Karpas-422 (cell line): ENCODE data around the gene UBE4A. TPM values are rescaled to one million over a fixed set of nuclear protein-coding genes. Genes with fewer than 3 reads are reported as not detected.

ENCODE experiments used
- DNase-seq: peaks from one replicate; pipeline ENCODE4 v3.0.0-alpha.2; 2015
- H2AFZ ChIP-seq: fragments of 200-600 bp; sonication (generic); 2 replicates; pipeline ENCODE4 v1.6.1; 2014; ENCODE audit warnings: antibody characterized with exemption, low read length, mixed read lengths
- H3K27ac ChIP-seq: fragments of 200-600 bp; sonication (generic); 2 replicates; pipeline ENCODE4 v1.5.1; 2014; ENCODE audit warnings: mild to moderate bottlenecking, low read length, moderate library complexity
- H3K27me3 ChIP-seq: fragments of 200-600 bp; sonication (generic); 2 replicates; pipeline ENCODE4 v1.6.1; 2014; ENCODE audit warnings: low read length, mixed read lengths
- H3K36me3 ChIP-seq: fragments of 200-600 bp; sonication (generic); 2 replicates; pipeline ENCODE4 v1.6.1; 2014; ENCODE audit warnings: low read length, mixed read lengths; ENCODE audit not compliant: insufficient read depth
- H3K4me1 ChIP-seq: fragments of 200-600 bp; sonication (generic); 2 replicates; pipeline ENCODE4 v1.6.1; 2014; ENCODE audit warnings: mild to moderate bottlenecking, low read length, mixed read lengths
- H3K4me2 ChIP-seq: fragments of 200-600 bp; sonication (generic); 2 replicates; pipeline ENCODE4 v1.6.1; 2014; ENCODE audit warnings: low read length, low read depth, mild to moderate bottlenecking; ENCODE audit not compliant: poor library complexity, severe bottlenecking
- H3K4me3 ChIP-seq: fragments of 200-600 bp; sonication (generic); 2 replicates; pipeline ENCODE4 v1.5.1; 2014; ENCODE audit warnings: mild to moderate bottlenecking, antibody characterized with exemption, low read length, mixed read lengths
- H3K79me2 ChIP-seq: fragments of 200-600 bp; sonication (generic); 2 replicates; pipeline ENCODE4 v1.6.1; 2014; ENCODE audit warnings: mild to moderate bottlenecking, low read length, mixed read lengths
- H3K9ac ChIP-seq: fragments of 200-600 bp; sonication (generic); 2 replicates; pipeline ENCODE4 v1.6.0; 2014; ENCODE audit warnings: low read length
- H3K9me2 ChIP-seq: fragments of 200-600 bp; sonication (generic), shearing (Covaris generic); replicated peaks from 2 replicates; pipeline ENCODE4 v1.6.0; 2014; ENCODE audit warnings: mild to moderate bottlenecking, low read length, moderate library complexity; ENCODE audit not compliant: insufficient read depth
- H3K9me3 ChIP-seq: fragments of 300-700, 200-600 bp; sonication (generic); 2 replicates; pipeline ENCODE4 v1.6.1; 2014; ENCODE audit warnings: low read length, mixed read lengths
- H4K20me1 ChIP-seq: fragments of 200-600 bp; sonication (generic); 2 replicates; pipeline ENCODE4 v1.6.1; 2014; ENCODE audit warnings: mild to moderate bottlenecking, antibody characterized with exemption, low read length, low read depth; ENCODE audit not compliant: insufficient read depth
- total RNA-seq: library from RNA; depleted of rRNA; stranded (reverse); fragments of >200 nt; shearing (Covaris generic); gene quantifications from 2 replicates; pipeline ENCODE4 v1.2.3, GENCODE V29; 2014; ENCODE audit warnings: low replicate concordance

Gene UBE4A
- total RNA-seq, 1 experiment from 2014 or later = 26.3 TPM

- Histone ChIP-seq H3K4me1 (peaks cover 53% of the 10 kb centered on the region), H3K9me3 (no peaks in the 10 kb centered on the region), H3K9ac (peak overlapping the region; percentile 90), H3K4me2 (peak overlapping the region; percentile 92), H2AFZ (no peak overlapping the region), H4K20me1 (peaks cover 11% of the 10 kb centered on the region; the same call in 1 of the 2 replicates), H3K27ac (peak overlapping the region; percentile 50), H3K36me3 (peaks cover 12% of the 10 kb centered on the region; the same call in 1 of the 2 replicates), H3K9me2 (no peaks in the 10 kb centered on the region), H3K79me2 (peaks cover 69% of the 10 kb centered on the region), H3K27me3 (no peaks in the 10 kb centered on the region), H3K4me3 (peak overlapping the region; percentile 83)
- peak; percentile 44 for DNase-seq
These were observed 79.0 kb downstream of the UBE4A start for GRCh38 chr11:118438314-118438931.

DNA sequence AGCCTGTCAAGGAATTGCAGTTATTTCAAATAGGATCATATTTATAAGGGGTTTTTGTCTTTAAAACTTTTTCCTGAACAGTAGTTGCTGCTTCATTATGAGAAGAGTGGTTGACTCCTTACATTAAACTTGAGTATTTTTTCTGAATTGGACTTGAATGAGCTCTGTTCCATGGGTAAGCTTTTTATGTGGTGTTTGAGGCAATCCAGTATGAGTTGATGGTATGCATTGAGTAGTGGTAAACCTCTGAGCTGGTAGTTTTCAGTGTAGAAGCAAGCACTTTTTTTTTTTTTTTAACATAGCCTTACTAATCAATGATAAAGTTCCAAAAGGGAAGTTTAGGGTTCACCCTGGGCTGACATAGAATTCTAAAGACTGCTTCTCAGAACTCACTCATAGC is 80.2 kb downstream of the UBE4A start:
- no peaks in the 10 kb centered on the region for H3K9me3 ChIP-seq
- 0 out of 2 replicates have a peak overlapping the region, but pooled peaks have one; percentile 83 for H3K4me3 ChIP-seq
- H3K9me2 ChIP-seq = no peaks in the 10 kb centered on the region
- H3K36me3 ChIP-seq = peaks cover 17% of the 10 kb centered on the region; the same call in 1 of the 2 replicates
- no peaks in the 10 kb centered on the region for H3K27me3 ChIP-seq
- H3K79me2 ChIP-seq = peaks cover 81% of the 10 kb centered on the region
- no peak for DNase-seq
- peak overlapping the region; percentile 92 for H3K4me2 ChIP-seq
- H2AFZ ChIP-seq = no peak overlapping the region
- H3K4me1 ChIP-seq = peaks cover 45% of the 10 kb centered on the region
- peaks cover 11% of the 10 kb centered on the region; the same call in 1 of the 2 replicates for H4K20me1 ChIP-seq
- no peak overlapping the region for H3K9ac ChIP-seq
- no peak overlapping the region for H3K27ac ChIP-seq

DNA sequence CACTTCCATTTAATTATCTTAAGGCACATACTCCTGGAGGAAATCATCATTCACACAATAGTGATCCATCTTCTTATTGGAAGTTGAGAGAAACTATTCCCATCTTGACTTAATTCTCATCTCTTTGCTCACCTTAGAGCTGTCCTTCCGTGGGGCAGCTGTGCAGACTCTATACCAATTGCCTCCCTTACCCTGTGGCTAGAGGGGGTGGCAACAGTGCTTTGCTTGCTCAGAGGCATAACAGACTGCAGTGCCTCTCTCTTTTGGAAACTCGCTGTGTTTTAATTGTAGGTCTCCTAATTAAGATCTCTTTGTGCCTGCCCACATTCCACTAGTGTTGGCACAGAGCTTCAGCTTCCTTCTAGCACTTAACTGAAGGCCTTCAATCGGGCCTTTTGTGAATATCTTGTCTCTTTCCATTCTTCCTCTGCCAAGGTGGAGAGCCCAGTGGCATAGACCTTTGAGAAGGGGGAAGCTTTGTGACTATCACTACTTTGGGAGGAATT is 82.4 kb downstream of the UBE4A start:
- Histone ChIP-seq H3K36me3 (peaks cover 22% of the 10 kb centered on the region; the same call in 1 of the 2 replicates), H3K79me2 (peaks cover 99% of the 10 kb centered on the region), H3K9me3 (no peaks in the 10 kb centered on the region), H3K4me1 (peaks cover 41% of the 10 kb centered on the region), H2AFZ (no peak overlapping the region), H4K20me1 (peaks cover 11% of the 10 kb centered on the region; the same call in 1 of the 2 replicates), H3K27me3 (no peaks in the 10 kb centered on the region), H3K9ac (no peak overlapping the region), H3K4me2 (no peak overlapping the region), H3K9me2 (no peaks in the 10 kb centered on the region), H3K4me3 (no peak overlapping the region), H3K27ac (no peak overlapping the region)
- DNase-seq = no peak

DNA sequence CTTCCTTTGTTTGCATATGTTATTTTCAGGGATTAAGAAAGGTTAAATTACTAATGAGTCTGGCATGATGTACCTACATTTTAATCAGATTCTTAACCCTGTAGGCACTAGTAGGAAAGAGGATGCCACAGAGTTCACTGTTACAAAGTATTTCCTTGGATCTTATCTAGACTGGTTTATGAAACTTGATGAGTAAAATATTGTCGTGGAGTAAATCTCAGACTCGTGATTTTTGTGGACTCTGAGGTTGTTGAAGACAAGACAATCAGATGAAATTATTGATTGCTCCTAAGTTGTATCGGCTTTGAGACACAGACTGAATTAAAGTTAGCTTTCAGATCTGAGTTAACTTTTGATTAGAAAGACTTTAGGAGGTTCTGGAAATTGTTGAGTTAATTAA is 82.9 kb downstream of the UBE4A start:
- H4K20me1 ChIP-seq = peaks cover 11% of the 10 kb centered on the region; the same call in 1 of the 2 replicates
- no peak overlapping the region for H3K9ac ChIP-seq
- H3K4me1 ChIP-seq = peaks cover 41% of the 10 kb centered on the region
- no peaks in the 10 kb centered on the region for H3K9me3 ChIP-seq
- no peaks in the 10 kb centered on the region for H3K27me3 ChIP-seq
- H3K9me2 ChIP-seq = no peaks in the 10 kb centered on the region
- H3K36me3 ChIP-seq = peaks cover 22% of the 10 kb centered on the region; the same call in 1 of the 2 replicates
- no peak overlapping the region for H3K4me3 ChIP-seq
- no peak overlapping the region for H3K27ac ChIP-seq
- H3K4me2 ChIP-seq = no peak overlapping the region
- no peak for DNase-seq
- peaks cover 99% of the 10 kb centered on the region for H3K79me2 ChIP-seq
- H2AFZ ChIP-seq = no peak overlapping the region

GRCh38 chr11:118442908-118443589 is 83.6 kb downstream of the UBE4A start:
- H3K9me2 ChIP-seq = no peaks in the 10 kb centered on the region
- DNase-seq = no peak
- no peaks in the 10 kb centered on the region for H3K9me3 ChIP-seq
- H3K79me2 ChIP-seq = peaks cover 99% of the 10 kb centered on the region
- H3K27ac ChIP-seq = no peak overlapping the region
- peaks cover 22% of the 10 kb centered on the region; the same call in 1 of the 2 replicates for H3K36me3 ChIP-seq
- no peak overlapping the region for H2AFZ ChIP-seq
- H3K9ac ChIP-seq = no peak overlapping the region
- H3K27me3 ChIP-seq = no peaks in the 10 kb centered on the region
- H4K20me1 ChIP-seq = peaks cover 6% of the 10 kb centered on the region; the same call in 1 of the 2 replicates
- no peak overlapping the region for H3K4me2 ChIP-seq
- no peak overlapping the region for H3K4me3 ChIP-seq
- H3K4me1 ChIP-seq = peaks cover 38% of the 10 kb centered on the region

- Histone ChIP-seq H2AFZ (no peak overlapping the region), H3K4me1 (peaks cover 32% of the 10 kb centered on the region), H3K27me3 (no peaks in the 10 kb centered on the region), H3K9me2 (no peaks in the 10 kb centered on the region), H3K79me2 (peaks cover 99% of the 10 kb centered on the region), H3K9me3 (no peaks in the 10 kb centered on the region), H3K4me2 (no peak overlapping the region), H3K4me3 (no peak overlapping the region), H3K27ac (no peak overlapping the region), H3K9ac (no peak overlapping the region), H3K36me3 (peaks cover 22% of the 10 kb centered on the region; the same call in 1 of the 2 replicates), H4K20me1 (no peaks in the 10 kb centered on the region)
- DNase-seq = no peak
These were observed 84.3 kb downstream of the UBE4A start for GRCh38 chr11:118443590-118444218.

DNA sequence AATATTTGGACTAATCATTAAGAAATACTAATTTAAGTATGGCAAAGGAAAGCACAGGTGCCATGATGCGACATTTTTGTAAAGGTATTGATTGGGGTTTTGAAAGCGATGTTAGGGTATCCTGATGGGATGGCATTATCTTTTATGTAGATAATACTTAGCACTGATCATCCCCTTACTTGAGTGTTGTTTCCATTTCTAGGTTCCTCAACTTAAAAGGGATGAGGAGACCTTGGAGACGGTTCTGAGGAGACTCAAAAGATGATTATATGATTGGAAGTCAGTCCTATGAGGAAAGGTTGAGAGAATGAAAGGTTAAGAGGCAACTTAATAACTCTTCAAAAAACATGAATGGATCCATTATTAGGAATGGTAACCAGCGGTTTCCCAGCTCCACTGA is 88.0 kb downstream of the UBE4A start:
- no peaks in the 10 kb centered on the region for H4K20me1 ChIP-seq
- peaks cover 13% of the 10 kb centered on the region; the same call in 1 of the 2 replicates for H3K36me3 ChIP-seq
- H3K27me3 ChIP-seq = no peaks in the 10 kb centered on the region
- no peak overlapping the region for H3K9ac ChIP-seq
- DNase-seq = no peak
- no peaks in the 10 kb centered on the region for H3K9me2 ChIP-seq
- H3K9me3 ChIP-seq = no peaks in the 10 kb centered on the region
- peaks cover 91% of the 10 kb centered on the region for H3K79me2 ChIP-seq
- H3K4me1 ChIP-seq = no peaks in the 10 kb centered on the region
- no peak overlapping the region for H2AFZ ChIP-seq
- no peak overlapping the region for H3K4me2 ChIP-seq
- no peak overlapping the region for H3K27ac ChIP-seq
- no peak overlapping the region for H3K4me3 ChIP-seq

DNA sequence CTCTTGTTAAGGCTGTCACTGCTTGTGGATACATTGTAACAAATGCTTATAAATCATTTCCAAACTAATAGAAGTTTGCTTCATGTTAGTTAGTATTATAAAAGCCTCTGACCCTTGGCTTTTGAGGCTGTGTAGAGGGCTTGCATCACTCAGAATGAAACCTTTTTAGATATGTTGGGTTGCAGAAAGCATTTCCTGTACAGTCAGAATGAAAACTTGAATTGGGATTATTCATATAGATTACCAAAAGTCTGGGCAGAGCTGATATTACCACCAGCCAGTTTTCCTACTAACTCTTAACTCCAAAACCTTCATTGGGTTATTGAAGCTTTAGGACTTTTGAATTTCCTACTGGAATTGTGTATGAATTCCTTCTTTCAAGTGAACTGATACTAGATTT is 88.9 kb downstream of the UBE4A start:
- Histone ChIP-seq H3K27ac (no peak overlapping the region), H3K9me2 (no peaks in the 10 kb centered on the region), H3K4me2 (no peak overlapping the region), H3K27me3 (no peaks in the 10 kb centered on the region), H3K4me3 (no peak overlapping the region), H3K36me3 (peaks cover 11% of the 10 kb centered on the region; the same call in 1 of the 2 replicates), H3K4me1 (no peaks in the 10 kb centered on the region), H4K20me1 (no peaks in the 10 kb centered on the region), H3K79me2 (peaks cover 88% of the 10 kb centered on the region), H3K9me3 (no peaks in the 10 kb centered on the region), H2AFZ (no peak overlapping the region), H3K9ac (no peak overlapping the region)
- no peak for DNase-seq
